Fibroblast of villous mesenchyme (primary cell): ENCODE results near the gene POMT2. TPM values are rescaled to one million over a fixed set of nuclear protein-coding genes. Genes with fewer than 3 reads are reported as not detected.

Experiments used
- DNase-seq: peaks from one replicate; pipeline ENCODE4 v3.0.0-alpha.2; 2010; ENCODE audit warnings: low read depth
- H3K4me3 ChIP-seq: 2 replicates; pipeline ENCODE4 v1.5.1; 2011; ENCODE audit warnings: low read depth, mild to moderate bottlenecking, low read length
- CTCF ChIP-seq: IDR thresholded peaks from 2 replicates; pipeline ENCODE4 v1.5.1; 2012; ENCODE audit warnings: low read depth, mild to moderate bottlenecking, low read length; ENCODE audit not compliant: insufficient read depth
- total RNA-seq: library from RNA; depleted of rRNA; stranded (reverse); fragments of >200 nt; gene quantifications from 2 replicates; pipeline ENCODE4 v1.2.3, GENCODE V29; 2012

Gene POMT2
- total RNA-seq, 1 donor, result 18.1 TPM

GRCh38 chr14:77313371-77313770 lies 7.3 kb downstream of the POMT2 start:
- no peak overlapping the region for H3K4me3 ChIP-seq
- TF ChIP-seq CTCF, result no peak
- DNase-seq, result peak; percentile 38

- peak; percentile 94 for DNase-seq
- no peak for TF ChIP-seq CTCF
- no peak overlapping the region for H3K4me3 ChIP-seq
Observed at GRCh38 chr14:77311217-77311616, 9.5 kb downstream of the POMT2 start.

- no peak for TF ChIP-seq CTCF
- no peak for DNase-seq
- H3K4me3 ChIP-seq, result no peak overlapping the region
Observed at GRCh38 chr14:77310026-77310425, 10.7 kb downstream of the POMT2 start.

GRCh38 chr14:77309131-77309530 lies 11.6 kb downstream of the POMT2 start:
- no peak overlapping the region for H3K4me3 ChIP-seq
- no peak for TF ChIP-seq CTCF
- DNase-seq, result no peak

- TF ChIP-seq CTCF, result no peak
- no peak overlapping the region for H3K4me3 ChIP-seq
- DNase-seq, result no peak
Observed at GRCh38 chr14:77306851-77307496, 13.7 kb downstream of the POMT2 start.

- no peak overlapping the region for H3K4me3 ChIP-seq
- no peak for DNase-seq
- TF ChIP-seq CTCF, result no peak
Observed at GRCh38 chr14:77306416-77306815, 14.3 kb downstream of the POMT2 start.

- no peak for DNase-seq
- no peak for TF ChIP-seq CTCF
Observed at GRCh38 chr14:77305696-77306095, 15.0 kb downstream of the POMT2 start.

More at GRCh38 chr14:77305696-77306095, 15.0 kb downstream of the POMT2 start:
- no peak overlapping the region for H3K4me3 ChIP-seq
